ENCODE results near the gene MED9.

- no peak for TF ChIP-seq FOS (IDR thresholded peaks at IDR 0.05; ENCODE audit: borderline replicate concordance, extremely low read depth, insufficient read length)
- TF ChIP-seq ZNF274 (IDR thresholded peaks at IDR 0.05; ENCODE audit: insufficient read depth, insufficient read length) = no peak
- TF ChIP-seq, protein P1, sequence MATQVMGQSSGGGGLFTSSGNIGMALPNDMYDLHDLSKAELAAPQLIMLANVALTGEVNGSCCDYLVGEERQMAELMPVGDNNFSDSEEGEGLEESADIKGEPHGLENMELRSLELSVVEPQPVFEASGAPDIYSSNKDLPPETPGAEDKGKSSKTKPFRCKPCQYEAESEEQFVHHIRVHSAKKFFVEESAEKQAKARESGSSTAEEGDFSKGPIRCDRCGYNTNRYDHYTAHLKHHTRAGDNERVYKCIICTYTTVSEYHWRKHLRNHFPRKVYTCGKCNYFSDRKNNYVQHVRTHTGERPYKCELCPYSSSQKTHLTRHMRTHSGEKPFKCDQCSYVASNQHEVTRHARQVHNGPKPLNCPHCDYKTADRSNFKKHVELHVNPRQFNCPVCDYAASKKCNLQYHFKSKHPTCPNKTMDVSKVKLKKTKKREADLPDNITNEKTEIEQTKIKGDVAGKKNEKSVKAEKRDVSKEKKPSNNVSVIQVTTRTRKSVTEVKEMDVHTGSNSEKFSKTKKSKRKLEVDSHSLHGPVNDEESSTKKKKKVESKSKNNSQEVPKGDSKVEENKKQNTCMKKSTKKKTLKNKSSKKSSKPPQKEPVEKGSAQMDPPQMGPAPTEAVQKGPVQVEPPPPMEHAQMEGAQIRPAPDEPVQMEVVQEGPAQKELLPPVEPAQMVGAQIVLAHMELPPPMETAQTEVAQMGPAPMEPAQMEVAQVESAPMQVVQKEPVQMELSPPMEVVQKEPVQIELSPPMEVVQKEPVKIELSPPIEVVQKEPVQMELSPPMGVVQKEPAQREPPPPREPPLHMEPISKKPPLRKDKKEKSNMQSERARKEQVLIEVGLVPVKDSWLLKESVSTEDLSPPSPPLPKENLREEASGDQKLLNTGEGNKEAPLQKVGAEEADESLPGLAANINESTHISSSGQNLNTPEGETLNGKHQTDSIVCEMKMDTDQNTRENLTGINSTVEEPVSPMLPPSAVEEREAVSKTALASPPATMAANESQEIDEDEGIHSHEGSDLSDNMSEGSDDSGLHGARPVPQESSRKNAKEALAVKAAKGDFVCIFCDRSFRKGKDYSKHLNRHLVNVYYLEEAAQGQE (IDR thresholded peaks at IDR 0.05; ENCODE audit: low read depth, low read length) = no peak
Observed at GRCh38 chr17:17511881-17512858, 35.4 kb downstream of the MED9 start.
